GM23338 (cell line): ENCODE results near the gene RALBP1. TPM values are rescaled to one million over a fixed set of nuclear protein-coding genes. Genes with fewer than 3 reads are reported as not detected.

Experiments used
- ATAC-seq: fragments of 200-7000 bp; cut with Tn5 transposase; 3 replicates; pipeline ENCODE4 v1.9.1; 2020
- DNase-seq: peaks from one replicate; pipeline ENCODE4 v3.0.0-alpha.2; 2015; ENCODE audit warnings: low spot score
- H2AFZ ChIP-seq: fragments of 200-600 bp; sonication (generic); 2 replicates; pipeline ENCODE4 v1.8.0; 2016; ENCODE audit warnings: antibody characterized with exemption, mild to moderate bottlenecking, moderate library complexity
- H3F3A ChIP-seq: fragments of 200-600 bp; sonication (generic); replicated peaks from 2 replicates; pipeline ENCODE4 v1.8.0; 2017; ENCODE audit warnings: antibody characterized with exemption, mixed run types, low read depth
- H3K27ac ChIP-seq: fragments of 200-600 bp; sonication (generic); 2 replicates; pipeline ENCODE4 v1.6.1; 2016; ENCODE audit warnings: low read depth
- H3K27me3 ChIP-seq: fragments of 200-600 bp; sonication (generic); 2 replicates; pipeline ENCODE4 v1.8.0; 2016; ENCODE audit warnings: mild to moderate bottlenecking, mixed run types, moderate library complexity; ENCODE audit not compliant: insufficient read depth
- H3K36me3 ChIP-seq: fragments of 200-600 bp; sonication (generic); 2 replicates; pipeline ENCODE4 v1.8.0; 2016; ENCODE audit warnings: mild to moderate bottlenecking; ENCODE audit not compliant: insufficient read depth
- H3K4me1 ChIP-seq: fragments of 200-600 bp; sonication (generic); 2 replicates; pipeline ENCODE4 v1.8.0; 2016; ENCODE audit warnings: mild to moderate bottlenecking, moderate library complexity; ENCODE audit not compliant: insufficient read depth
- H3K4me2 ChIP-seq: fragments of 200-600 bp; sonication (generic); 2 replicates; pipeline ENCODE4 v1.7.1; 2017; ENCODE audit warnings: mixed run types
- H3K4me3 ChIP-seq: fragments of 200-600 bp; sonication (generic); 2 replicates; pipeline ENCODE4 v1.6.1; 2016; ENCODE audit warnings: mixed run types
- H3K79me2 ChIP-seq: fragments of 200-600 bp; sonication (generic); replicated peaks from 2 replicates; pipeline ENCODE4 v1.8.0; 2017; ENCODE audit warnings: mild to moderate bottlenecking; ENCODE audit not compliant: insufficient read depth
- H3K9me2 ChIP-seq: fragments of 200-600 bp; sonication (generic); 2 replicates; pipeline ENCODE4 v1.8.0; 2017; ENCODE audit not compliant: insufficient read depth
- H4K20me1 ChIP-seq: fragments of 200-600 bp; sonication (generic); replicated peaks from 2 replicates; pipeline ENCODE4 v1.8.0; 2017; ENCODE audit warnings: mild to moderate bottlenecking; ENCODE audit not compliant: insufficient read depth
- H3K27ac Mint-ChIP-seq: 2 replicates; pipeline ENCODE4 v1.8.0; 2020; ENCODE audit warnings: inconsistent platforms, mild to moderate bottlenecking, moderate library complexity, mixed read lengths
- H3K27me3 Mint-ChIP-seq: 3 replicates; pipeline ENCODE4 v1.8.0; 2022; ENCODE audit warnings: low read depth, mild to moderate bottlenecking, moderate library complexity, mixed read lengths, inconsistent platforms; ENCODE audit not compliant: insufficient read depth, poor library complexity
- H3K36me3 Mint-ChIP-seq: 3 replicates; pipeline ENCODE4 v1.8.0; 2021; ENCODE audit warnings: low read depth, mild to moderate bottlenecking, inconsistent platforms, moderate library complexity, mixed read lengths
- H3K4me1 Mint-ChIP-seq: 3 replicates; pipeline ENCODE4 v1.8.0; 2020; ENCODE audit warnings: mild to moderate bottlenecking, inconsistent platforms, mixed read lengths
- H3K4me3 Mint-ChIP-seq: 3 replicates; pipeline ENCODE4 v1.8.0; 2021; ENCODE audit warnings: moderate library complexity, mild to moderate bottlenecking, inconsistent platforms, mixed read lengths
- H3K9me3 Mint-ChIP-seq: 3 replicates; pipeline ENCODE4 v1.8.0; 2020; ENCODE audit warnings: moderate library complexity, mild to moderate bottlenecking, inconsistent platforms, mixed read lengths
- CREB1 ChIP-seq: fragments of 250-450 bp; sonication (Bioruptor Pico); IDR thresholded peaks from 2 replicates; pipeline ENCODE4 v1.5.0; 2020; ENCODE audit warnings: low read depth, mild to moderate bottlenecking, moderate library complexity
- ETS1 ChIP-seq: IDR thresholded peaks from 2 replicates; pipeline ENCODE4 v1.6.1; 2016; ENCODE audit warnings: antibody characterized with exemption
- EZH2 ChIP-seq: fragments of 200-600 bp; sonication (generic); IDR thresholded peaks from one replicate; pipeline ENCODE4 v1.8.0; 2017; ENCODE audit warnings: antibody characterized with exemption, mild to moderate bottlenecking, low read depth; ENCODE audit not compliant: unreplicated experiment
- EZH2phosphoT487 ChIP-seq: fragments of 200-600 bp; sonication (generic); IDR thresholded peaks from one replicate; pipeline ENCODE4 v1.8.1; 2018; ENCODE audit warnings: antibody characterized with exemption; ENCODE audit not compliant: unreplicated experiment
- JUNB ChIP-seq: IDR thresholded peaks from one replicate; pipeline ENCODE4 v1.6.1; 2016; ENCODE audit warnings: antibody characterized with exemption; ENCODE audit not compliant: unreplicated experiment
- NANOG ChIP-seq: IDR thresholded peaks from 2 replicates; pipeline ENCODE4 v1.6.1; 2016; ENCODE audit warnings: antibody characterized with exemption, borderline replicate concordance
- POLR2AphosphoS5 ChIP-seq: IDR thresholded peaks from 2 replicates; pipeline ENCODE4 v1.6.1; 2016; ENCODE audit warnings: antibody characterized with exemption, low read depth
- STAT1 ChIP-seq: IDR thresholded peaks from one replicate; pipeline ENCODE4 v1.6.1; 2016; ENCODE audit warnings: antibody characterized with exemption; ENCODE audit not compliant: unreplicated experiment
- ZNF114 ChIP-seq: fragments of 250-450 bp; sonication (Bioruptor Pico); IDR thresholded peaks from 2 replicates; pipeline ENCODE4 v1.5.0; 2020; ENCODE audit warnings: mild to moderate bottlenecking, moderate library complexity
- ZNF331 ChIP-seq: fragments of 250-450 bp; sonication (Bioruptor Pico); IDR thresholded peaks from 2 replicates; pipeline ENCODE4 v1.5.0; 2020; ENCODE audit warnings: low read depth, mild to moderate bottlenecking, moderate library complexity
- ZNF462 ChIP-seq: fragments of 250-450 bp; sonication (Bioruptor Pico); IDR thresholded peaks from 2 replicates; pipeline ENCODE4 v1.5.0; 2020; ENCODE audit warnings: mild to moderate bottlenecking, moderate library complexity
- polyA plus RNA-seq: library from polyadenylated mRNA; unstranded; fragments of >200 nt; fragmentation: Nextera tagmentation; extraction: Ambion mirVana; gene quantifications from 2 replicates; pipeline ENCODE4 v1.2.1, GENCODE V29; 2016
- total RNA-seq: library from RNA; depleted of rRNA; stranded (reverse); fragments of >200 nt; shearing (Covaris generic); gene quantifications from 2 replicates; pipeline ENCODE4 v1.2.3, GENCODE V29; 2014
- TF ChIP-seq, protein P1 (sequence below): IDR thresholded peaks from one replicate; pipeline ENCODE4 v1.6.1; 2018; ENCODE audit warnings: antibody characterized with exemption; ENCODE audit not compliant: unreplicated experiment

Gene RALBP1
- total and polyA plus RNA-seq, 2 experiments from 2014 or later, result 80.9 to 103 TPM

- H3K27ac Mint-ChIP-seq, result no peak overlapping the region
- peaks cover 4% of the 10 kb centered on the region for H3K27me3 Mint-ChIP-seq
- 0 out of 3 replicates have a peak, but pooled peaks cover 3% of the 10 kb centered on the region for H3K9me3 Mint-ChIP-seq
- Histone ChIP-seq H3K79me2 (no peaks in the 10 kb centered on the region), H3K27ac (no peak overlapping the region), H3K4me1 (0 out of 2 replicates have a peak, but pooled peaks cover 8% of the 10 kb centered on the region), H3K27me3 (no peaks in the 10 kb centered on the region), H2AFZ (no peak overlapping the region), H3F3A (no peaks in the 10 kb centered on the region), H3K4me2 (no peak overlapping the region), H3K4me3 (no peak overlapping the region), H3K36me3 (no peaks in the 10 kb centered on the region), H4K20me1 (no peaks in the 10 kb centered on the region), H3K9me2 (no peaks in the 10 kb centered on the region)
- H3K4me3 Mint-ChIP-seq, result no peak overlapping the region
- DNase-seq, result no peak
- TF ChIP-seq NANOG, result no peak
- TF ChIP-seq ZNF462 (CRISPR knock-in tag), result no peak
- no peak for TF ChIP-seq JUNB
- TF ChIP-seq CREB1 (CRISPR knock-in tag), result no peak
- TF ChIP-seq ZNF331 (CRISPR knock-in tag), result no peak
- TF ChIP-seq EZH2, result no peak
- no peak for TF ChIP-seq STAT1
- TF ChIP-seq POLR2AphosphoS5, result no peak
- no peak for TF ChIP-seq ETS1
- TF ChIP-seq EZH2phosphoT487, result no peak
- TF ChIP-seq, protein P1, sequence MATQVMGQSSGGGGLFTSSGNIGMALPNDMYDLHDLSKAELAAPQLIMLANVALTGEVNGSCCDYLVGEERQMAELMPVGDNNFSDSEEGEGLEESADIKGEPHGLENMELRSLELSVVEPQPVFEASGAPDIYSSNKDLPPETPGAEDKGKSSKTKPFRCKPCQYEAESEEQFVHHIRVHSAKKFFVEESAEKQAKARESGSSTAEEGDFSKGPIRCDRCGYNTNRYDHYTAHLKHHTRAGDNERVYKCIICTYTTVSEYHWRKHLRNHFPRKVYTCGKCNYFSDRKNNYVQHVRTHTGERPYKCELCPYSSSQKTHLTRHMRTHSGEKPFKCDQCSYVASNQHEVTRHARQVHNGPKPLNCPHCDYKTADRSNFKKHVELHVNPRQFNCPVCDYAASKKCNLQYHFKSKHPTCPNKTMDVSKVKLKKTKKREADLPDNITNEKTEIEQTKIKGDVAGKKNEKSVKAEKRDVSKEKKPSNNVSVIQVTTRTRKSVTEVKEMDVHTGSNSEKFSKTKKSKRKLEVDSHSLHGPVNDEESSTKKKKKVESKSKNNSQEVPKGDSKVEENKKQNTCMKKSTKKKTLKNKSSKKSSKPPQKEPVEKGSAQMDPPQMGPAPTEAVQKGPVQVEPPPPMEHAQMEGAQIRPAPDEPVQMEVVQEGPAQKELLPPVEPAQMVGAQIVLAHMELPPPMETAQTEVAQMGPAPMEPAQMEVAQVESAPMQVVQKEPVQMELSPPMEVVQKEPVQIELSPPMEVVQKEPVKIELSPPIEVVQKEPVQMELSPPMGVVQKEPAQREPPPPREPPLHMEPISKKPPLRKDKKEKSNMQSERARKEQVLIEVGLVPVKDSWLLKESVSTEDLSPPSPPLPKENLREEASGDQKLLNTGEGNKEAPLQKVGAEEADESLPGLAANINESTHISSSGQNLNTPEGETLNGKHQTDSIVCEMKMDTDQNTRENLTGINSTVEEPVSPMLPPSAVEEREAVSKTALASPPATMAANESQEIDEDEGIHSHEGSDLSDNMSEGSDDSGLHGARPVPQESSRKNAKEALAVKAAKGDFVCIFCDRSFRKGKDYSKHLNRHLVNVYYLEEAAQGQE, result no peak
- no peak for TF ChIP-seq ZNF114 (CRISPR knock-in tag)
- ATAC-seq, result no peak
- peaks cover 8% of the 10 kb centered on the region for H3K4me1 Mint-ChIP-seq
- H3K36me3 Mint-ChIP-seq, result no peaks in the 10 kb centered on the region; the same call in 2 of the 3 replicates
Observed at GRCh38 chr18:9437672-9438071, 37.6 kb upstream of the RALBP1 start.
